Heart left ventricle (tissue), 13 donors: ENCODE measurements around the gene TMEM132D.

Experiments used
- POLR2A ChIP-seq, 2 donors: fragments of 450-650 bp; IDR thresholded peaks; one replicate each; pipeline ENCODE4 v1.6.1; 2017; ENCODE audit warnings: antibody characterized with exemption in 2 of 2, mild to moderate bottlenecking in 2 of 2, moderate library complexity in 2 of 2
- TF ChIP-seq, protein P1 (sequence below), 12 donors: fragments of 200-600 bp; sonication (generic) in 4 of 12; IDR thresholded peaks; one replicate each; pipeline versions ENCODE4 v1.5.0 to v1.8.0; 2018 to 2022; ENCODE audit warnings: antibody characterized with exemption in 12 of 12, mild to moderate bottlenecking in 5 of 12
- donor health status: ischemic (EF 13 %, LVEDD 7.1; RV severe dilation, severe dysfunction).
- donor health status: DM: no; HTN: yes; CAD: no.
- donor health status: DM: no; HTN: no; CAD: no.
- donor health status: ischemic (EF 25% LVEDD 6.9; RV normal size, moderate dysfunction).
- donor health status: ischemic (EF 25% LVEDD 5.7; RV mildly dilated, moderate dysfunction).
- donor health status: ischemic (EF 35%, LVEDD 5.7; RV mildly dilated, moderate dysfunction).
- donor health status: nonischemic (EF 11% LVEDD 7.7; RV severe dilation, severe dysfunction).
- donor health status: DM: yes; HTN: yes; CAD: no.
- donor health status: PGD.
- donor health status: ischemic (EF 29% LVEDD 5.4; RV normal size, mild dysfunction).
- donor health status: nonischemic (EF 23%, LVEDD 6.1; RV moderate dilation, normal function).

- TF ChIP-seq, protein P1, sequence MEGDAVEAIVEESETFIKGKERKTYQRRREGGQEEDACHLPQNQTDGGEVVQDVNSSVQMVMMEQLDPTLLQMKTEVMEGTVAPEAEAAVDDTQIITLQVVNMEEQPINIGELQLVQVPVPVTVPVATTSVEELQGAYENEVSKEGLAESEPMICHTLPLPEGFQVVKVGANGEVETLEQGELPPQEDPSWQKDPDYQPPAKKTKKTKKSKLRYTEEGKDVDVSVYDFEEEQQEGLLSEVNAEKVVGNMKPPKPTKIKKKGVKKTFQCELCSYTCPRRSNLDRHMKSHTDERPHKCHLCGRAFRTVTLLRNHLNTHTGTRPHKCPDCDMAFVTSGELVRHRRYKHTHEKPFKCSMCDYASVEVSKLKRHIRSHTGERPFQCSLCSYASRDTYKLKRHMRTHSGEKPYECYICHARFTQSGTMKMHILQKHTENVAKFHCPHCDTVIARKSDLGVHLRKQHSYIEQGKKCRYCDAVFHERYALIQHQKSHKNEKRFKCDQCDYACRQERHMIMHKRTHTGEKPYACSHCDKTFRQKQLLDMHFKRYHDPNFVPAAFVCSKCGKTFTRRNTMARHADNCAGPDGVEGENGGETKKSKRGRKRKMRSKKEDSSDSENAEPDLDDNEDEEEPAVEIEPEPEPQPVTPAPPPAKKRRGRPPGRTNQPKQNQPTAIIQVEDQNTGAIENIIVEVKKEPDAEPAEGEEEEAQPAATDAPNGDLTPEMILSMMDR (IDR thresholded peaks at IDR 0.05) = no peak
- TF ChIP-seq POLR2A (IDR thresholded peaks at IDR 0.05) = no peak
These were observed 443.9 kb downstream of the TMEM132D start for GRCh38 chr12:129459886-129460285.
